Coronary artery (tissue), 2 donors: ENCODE results near the gene CHD5.

Experiments used
- DNase-seq: peaks from one replicate; pipeline ENCODE4 v3.0.0-alpha.2; 2017; ENCODE audit warnings: low spot score
- H3K27ac ChIP-seq, 2 donors: fragments of 200-600 bp; sonication (generic); one replicate each; pipeline ENCODE4 v1.5.1; 2016 to 2019
- H3K4me3 ChIP-seq: fragments of 200-600 bp; sonication (generic); 2 replicates; pipeline ENCODE4 v1.5.1; 2016; ENCODE audit warnings: mild to moderate bottlenecking, moderate library complexity
- CTCF ChIP-seq: fragments of 200-600 bp; sonication (generic); IDR thresholded peaks from one replicate; pipeline ENCODE4 v1.5.1; 2019; ENCODE audit warnings: antibody characterized with exemption

CHD5 gene

GRCh38 chr1:6105218-6105679, 74.9 kb downstream of the CHD5 start:
- TF ChIP-seq CTCF, result no peak
- no peak for DNase-seq
- H3K4me3 ChIP-seq, result no peak overlapping the region
- no peak overlapping the region for H3K27ac ChIP-seq

DNA sequence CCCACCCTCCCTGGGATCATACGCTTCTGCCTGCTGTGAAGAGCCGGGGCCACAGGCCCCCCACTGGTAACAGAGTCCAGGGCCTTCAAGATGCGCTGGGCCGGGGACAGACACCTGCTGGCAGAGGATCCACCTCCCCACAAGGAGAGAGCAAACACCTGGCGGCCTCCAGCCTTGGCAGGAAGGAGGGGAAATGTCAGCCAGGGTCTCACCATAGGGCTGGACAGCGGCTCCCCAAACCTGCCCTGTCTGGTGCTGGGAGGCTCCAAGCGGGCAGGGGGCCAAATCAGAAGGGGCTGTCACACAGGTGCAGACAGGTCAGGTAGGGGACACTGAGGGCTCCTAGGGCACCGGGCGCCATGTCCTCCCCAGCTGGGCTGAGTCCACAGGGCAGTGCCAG, 75.5 kb downstream of the CHD5 start:
- Histone ChIP-seq H3K27ac (no peak overlapping the region), H3K4me3 (no peak overlapping the region)
- no peak for DNase-seq
- TF ChIP-seq CTCF, result no peak

- no peak for TF ChIP-seq CTCF
- Histone ChIP-seq H3K27ac (no peak overlapping the region), H3K4me3 (no peak overlapping the region)
- DNase-seq, result no peak
Measured at GRCh38 chr1:6103854-6104530, 76.1 kb downstream of the CHD5 start.

- no peak for TF ChIP-seq CTCF
- DNase-seq, result no peak
- H3K27ac ChIP-seq, result no peak overlapping the region
- no peak overlapping the region for H3K4me3 ChIP-seq
Measured at GRCh38 chr1:6103111-6103853, 76.8 kb downstream of the CHD5 start.

- Histone ChIP-seq H3K27ac (no peak overlapping the region), H3K4me3 (no peak overlapping the region)
- DNase-seq, result no peak
- no peak for TF ChIP-seq CTCF
Measured at GRCh38 chr1:6102532-6102845, 77.6 kb downstream of the CHD5 start.

DNA sequence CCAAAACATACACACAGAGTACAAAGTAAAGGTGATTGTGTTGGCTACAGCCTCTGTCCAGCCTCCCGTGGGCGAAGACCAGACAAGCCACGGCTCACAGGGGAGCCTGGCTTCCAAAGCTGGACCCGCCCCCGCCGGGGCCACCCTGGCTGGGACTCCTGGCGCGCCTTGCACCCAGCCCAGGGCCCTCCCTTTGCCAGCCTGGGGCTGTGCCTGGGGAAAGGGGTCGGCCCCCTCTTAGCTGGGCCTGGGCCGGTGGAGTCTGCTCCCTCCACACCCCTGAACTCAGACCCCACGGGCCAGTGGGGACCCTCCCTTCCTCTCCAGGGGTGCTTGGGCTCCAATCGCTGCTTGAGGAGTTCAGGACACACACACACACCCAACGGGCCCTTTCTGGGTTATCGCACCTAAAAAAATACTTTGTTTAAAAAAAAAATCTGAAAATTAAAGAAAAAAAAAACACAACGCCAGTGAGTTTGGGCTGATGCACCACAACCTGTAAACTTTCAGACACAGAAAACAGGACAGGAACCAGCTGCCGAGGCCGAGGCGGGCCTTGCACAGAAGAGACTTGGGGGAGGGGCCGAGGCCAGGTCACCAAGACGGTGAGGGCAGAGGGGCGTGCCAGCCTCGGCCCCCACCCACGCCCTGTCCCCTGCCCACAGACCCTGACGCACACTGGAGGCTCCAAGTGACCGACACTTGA, 78.1 kb downstream of the CHD5 start:
- no peak for TF ChIP-seq CTCF
- no peak for DNase-seq

More for the DNA sequence above, 78.1 kb downstream of the CHD5 start:
- no peak overlapping the region for H3K4me3 ChIP-seq
- no peak overlapping the region for H3K27ac ChIP-seq
